Measurements from ENCODE around the gene PPP1R27. TPM values are rescaled to one million over a fixed set of nuclear protein-coding genes. Genes with fewer than 3 reads are reported as not detected.

Gene PPP1R27
- polyA plus RNA-seq, 3 donors, result 0.22 to 1.5 (median 0.33) TPM

GRCh38 chr17:81877569-81877968 lies 42.7 kb upstream of the PPP1R27 start:
- DNase-seq, result no peak
- Histone ChIP-seq H3K27me3 (ENCODE audit: control insufficient read depth in 2 of 2, insufficient read depth in 2 of 2, low read length in 2 of 2) (no peaks in the 10 kb centered on the region), H3K79me2 (ENCODE audit: insufficient read depth, low read length) (peaks cover 3% of the 10 kb centered on the region), H3K27ac (ENCODE audit: low read depth in 1 of 2, low read length in 2 of 2) (no peak overlapping the region), H3K36me3 (replicated peaks in 1 of 2; ENCODE audit: control insufficient read depth in 1 of 2, insufficient read depth in 2 of 2, low read length in 2 of 2) (peaks cover 25 to 43% of the 10 kb centered on the region in 2 donors), H3K4me1 (ENCODE audit: control insufficient read depth in 1 of 2, insufficient read depth in 2 of 2, low read length in 2 of 2) (peaks cover 1 to 4% of the 10 kb centered on the region in 2 donors), H3K9me3 (replicated peaks in 1 of 2; ENCODE audit: control insufficient read depth in 1 of 2, insufficient read depth in 1 of 2, low read length in 2 of 2) (no peaks in the 10 kb centered on the region), H4K20me1 (ENCODE audit: insufficient read depth, low read length) (no peaks in the 10 kb centered on the region), H2AFZ (ENCODE audit: insufficient read depth, low read depth, low read length, poor library complexity, severe bottlenecking) (no peak overlapping the region), H3K4me2 (replicated peaks; ENCODE audit: extremely low read depth, low read length, poor library complexity, severe bottlenecking) (no peak overlapping the region), H3K4me3 (replicated peaks in 1 of 3; ENCODE audit: low read depth in 2 of 3, low read length in 3 of 3) (no peak overlapping the region), H3K9ac (ENCODE audit: insufficient read depth, low read length, poor library complexity, severe bottlenecking) (no peak overlapping the region)
- peaks cover 4% of the 10 kb centered on the region for H3K4me1 Mint-ChIP-seq
- H3K4me3 Mint-ChIP-seq, result no peak overlapping the region
- H3K9me3 Mint-ChIP-seq, result no peaks in the 10 kb centered on the region
- intact Hi-C loops (cut with micrococcal nuclease), result no loop called here
- 95% methylated on average over 3 of the region's 5 CpGs for WGBS (ENCODE audit: insufficient coverage)
- TF ChIP-seq CTCF (IDR thresholded peaks at IDR 0.05), result no peak
- H3K27me3 Mint-ChIP-seq (ENCODE audit: low read depth in 3 of 3), result peaks cover 0 to 4% (median 1%) of the 10 kb centered on the region in 3 donors
- peaks cover 31 to 54% of the 10 kb centered on the region in 2 donors for H3K36me3 Mint-ChIP-seq
- peak overlapping the region in 1 of 7 donors; percentile 32 for H3K27ac Mint-ChIP-seq

- Histone ChIP-seq H4K20me1 (ENCODE audit: insufficient read depth, low read length) (peaks cover 40% of the 10 kb centered on the region), H3K9ac (ENCODE audit: insufficient read depth, low read length, poor library complexity, severe bottlenecking) (peak overlapping the region; percentile 99), H3K4me3 (replicated peaks in 1 of 3; ENCODE audit: low read depth in 2 of 3, low read length in 3 of 3) (peak overlapping the region; percentile 59 to 89 (median 62)), H3K9me3 (replicated peaks in 1 of 2; ENCODE audit: control insufficient read depth in 1 of 2, insufficient read depth in 1 of 2, low read length in 2 of 2) (no peaks in the 10 kb centered on the region), H2AFZ (ENCODE audit: insufficient read depth, low read depth, low read length, poor library complexity, severe bottlenecking) (peak overlapping the region; percentile 96), H3K79me2 (ENCODE audit: insufficient read depth, low read length) (peaks cover 48% of the 10 kb centered on the region), H3K36me3 (replicated peaks in 1 of 2; ENCODE audit: control insufficient read depth in 1 of 2, insufficient read depth in 2 of 2, low read length in 2 of 2) (peaks cover 21 to 24% of the 10 kb centered on the region in 2 donors), H3K4me1 (ENCODE audit: control insufficient read depth in 1 of 2, insufficient read depth in 2 of 2, low read length in 2 of 2) (peaks cover 34 to 53% of the 10 kb centered on the region in 2 donors), H3K27me3 (ENCODE audit: control insufficient read depth in 2 of 2, insufficient read depth in 2 of 2, low read length in 2 of 2) (no peaks in the 10 kb centered on the region), H3K4me2 (replicated peaks; ENCODE audit: extremely low read depth, low read length, poor library complexity, severe bottlenecking) (peak overlapping the region; percentile 93), H3K27ac (ENCODE audit: low read depth in 1 of 2, low read length in 2 of 2) (peak overlapping the region; percentile 77 to 99)
- peaks cover 13 to 28% of the 10 kb centered on the region in 2 donors for H3K36me3 Mint-ChIP-seq
- peak; percentile 90 to 95 (median 93) for DNase-seq
- no peaks in the 10 kb centered on the region for H3K27me3 Mint-ChIP-seq (ENCODE audit: low read depth in 3 of 3)
- TF ChIP-seq CTCF (IDR thresholded peaks at IDR 0.05), result peak; percentile 38
- peak overlapping the region; percentile 87 to 93 (median 89) for H3K27ac Mint-ChIP-seq
- H3K4me1 Mint-ChIP-seq, result peaks cover 31% of the 10 kb centered on the region
- peak overlapping the region; percentile 79 to 89 for H3K4me3 Mint-ChIP-seq
- H3K9me3 Mint-ChIP-seq, result no peaks in the 10 kb centered on the region
- WGBS (ENCODE audit: insufficient coverage), result under 1% methylated on average over 86 of the region's 86 CpGs
- intact Hi-C loops (cut with micrococcal nuclease), result loop anchor here (1.0 to 5.0 kb wide), 4 partner anchors 10 to 56 kb away; partner anchors contain the start of genes MCRIP1 (in 2 of the 2) and MAFG (in 1 of the 2)
Measured at GRCh38 chr17:81871387-81872230, 36.8 kb upstream of the PPP1R27 start.
